GM12891 (cell line): ENCODE data around the gene RSPO4. TPM values are rescaled to one million over a fixed set of nuclear protein-coding genes. Genes with fewer than 3 reads are reported as not detected.
"Not testable (repeated sequence)": the region's sequence is repeated elsewhere in the genome, so short reads cannot be mapped to it uniquely, and the experiment has no call there.

Source experiments
- DNase-seq: peaks from one replicate; pipeline ENCODE4 v3.0.0; 2011; ENCODE audit warnings: low spot score; ENCODE audit not compliant: insufficient read length
- FAIRE-seq: peaks from 2 replicates; lab custom pipeline; 2011; peaks lifted over from hg19 to GRCh38; lab: Jason Lieb, UNC
- PAX5 ChIP-seq: IDR thresholded peaks from 2 replicates; pipeline ENCODE4 v1.6.1; 2011; ENCODE audit warnings: low read length, moderate library complexity, mild to moderate bottlenecking; ENCODE audit not compliant: insufficient read depth, severe bottlenecking
- POLR2A ChIP-seq: IDR thresholded peaks from 2 replicates; pipeline ENCODE4 v1.6.1; 2011; ENCODE audit warnings: low read depth, low read length, control low read depth
- POLR2AphosphoS5 ChIP-seq: IDR thresholded peaks from 2 replicates; pipeline ENCODE4 v1.6.1; 2011; ENCODE audit warnings: low read depth, low read length, control low read depth
- POU2F2 ChIP-seq: IDR thresholded peaks from 2 replicates; pipeline ENCODE4 v1.6.1; 2011; ENCODE audit warnings: low read depth, mild to moderate bottlenecking, control low read depth, low read length, moderate library complexity
- SPI1 ChIP-seq: IDR thresholded peaks from 2 replicates; pipeline ENCODE4 v1.6.1; 2011; ENCODE audit warnings: low read depth, low read length, control low read depth
- TAF1 ChIP-seq: IDR thresholded peaks from 2 replicates; pipeline ENCODE4 v1.6.1; 2011; ENCODE audit warnings: low read depth, low read length, control low read depth
- polyA plus RNA-seq: library from polyadenylated mRNA; unstranded; fragments of >200 nt; gene quantifications from one replicate; pipeline ENCODE4 v1.2.1, GENCODE V29; 2012; ENCODE audit warnings: low read depth, missing spikeins, inconsistent platforms; ENCODE audit not compliant: missing spikeins

RSPO4 gene
- polyA plus RNA-seq = not detected

DNA sequence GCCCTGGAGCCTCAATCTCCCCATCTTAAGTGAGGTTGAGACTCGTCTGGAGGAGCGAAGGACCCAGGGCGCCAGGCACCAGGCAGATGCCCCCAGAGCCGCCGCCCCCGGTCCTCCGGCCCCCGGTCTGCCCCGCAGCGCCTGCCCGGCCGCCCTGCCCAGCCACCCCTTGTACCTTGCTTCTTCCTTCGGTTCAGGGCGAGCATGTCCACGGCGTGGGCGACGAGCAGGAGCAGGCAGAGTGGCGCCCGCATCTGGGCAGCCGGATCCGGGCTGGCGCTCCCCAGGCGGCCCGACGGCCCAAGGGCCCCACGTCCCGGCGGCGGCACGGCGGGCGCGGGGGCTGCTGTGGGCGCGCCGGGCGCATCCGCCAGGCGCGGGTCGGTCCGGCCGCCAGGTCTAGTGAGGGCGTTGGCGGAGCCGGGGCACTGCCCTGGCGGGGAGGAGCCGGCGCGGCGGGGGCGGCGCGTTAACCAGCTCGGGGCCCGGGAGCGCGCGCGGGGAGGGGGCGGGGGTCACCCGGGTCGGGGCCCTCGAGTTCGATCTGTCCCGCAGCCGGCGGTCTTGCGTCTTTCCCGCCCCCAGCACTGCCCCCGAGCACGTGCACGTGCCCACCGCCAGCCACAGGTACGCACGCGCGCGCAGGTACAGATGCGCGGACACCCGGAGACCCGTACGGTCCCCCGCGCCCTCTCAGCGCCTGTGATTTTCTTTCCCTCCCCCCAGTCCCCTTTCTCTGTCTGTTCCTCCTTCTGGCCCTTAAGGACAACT lies at the start of gene RSPO4:
TSS of gene RSPO4 (minus strand) at position 401 of the 771 bp plus-strand sequence. CDS start at position 254, 147 bp downstream.
- DNase-seq (no peak), FAIRE-seq (no peak)
- TF ChIP-seq POLR2AphosphoS5 (no peak), POU2F2 (no peak), SPI1 (no peak), TAF1 (no peak), PAX5 (no peak), POLR2A (no peak)

DNA sequence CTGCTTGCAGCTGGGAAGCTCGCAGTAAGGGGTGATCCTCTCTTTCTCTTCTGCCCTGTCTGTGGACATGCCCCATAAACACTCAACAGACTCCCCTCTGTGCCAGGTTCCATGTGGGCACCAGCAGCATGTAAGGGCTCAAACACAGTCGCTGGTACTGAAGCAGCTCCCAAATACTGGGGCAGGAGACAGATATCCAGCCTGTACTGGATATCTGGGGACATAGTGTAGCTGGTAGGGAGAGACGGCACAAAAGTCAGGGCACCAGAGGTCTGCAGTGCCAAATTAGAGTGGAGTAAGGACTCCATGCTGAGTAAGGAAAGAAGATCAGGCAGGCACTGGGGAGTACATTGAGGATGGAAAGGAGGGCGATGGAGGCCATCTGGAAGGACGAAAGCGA lies 48.3 kb upstream of the RSPO4 start:
- no peak for FAIRE-seq
- TF ChIP-seq POU2F2 (no peak), POLR2AphosphoS5 (no peak), SPI1 (no peak), POLR2A (no peak), TAF1 (no peak), PAX5 (no peak)
- no peak for DNase-seq

DNA sequence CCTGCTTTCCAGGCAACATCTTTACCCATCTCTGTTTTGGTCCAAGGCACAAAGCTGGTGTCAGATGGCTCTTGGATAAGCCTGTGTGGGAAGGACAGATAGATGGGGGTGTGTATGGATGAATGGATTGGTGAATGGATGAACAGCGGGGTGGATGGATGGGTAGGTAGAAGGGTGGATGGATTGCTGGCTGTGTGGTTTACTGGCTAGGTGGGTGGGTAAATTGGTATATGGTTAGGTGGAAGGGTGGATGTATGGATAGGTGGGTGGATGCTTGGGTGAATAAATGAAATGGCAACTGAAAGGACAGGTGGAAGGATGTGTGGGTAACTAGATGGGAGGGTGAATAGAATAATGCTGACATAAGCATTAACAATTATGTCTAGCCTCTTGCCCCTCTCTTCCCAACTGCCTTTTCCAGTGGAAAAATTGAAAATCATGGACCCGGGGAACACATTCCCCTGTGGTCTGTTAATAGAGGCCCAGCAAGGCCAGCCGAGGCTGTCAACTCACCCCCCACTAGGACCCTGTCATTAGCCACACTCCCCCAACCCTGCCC lies 43.8 kb upstream of the RSPO4 start:
- FAIRE-seq = no peak
- no peak for DNase-seq
- no peak for TF ChIP-seq POLR2A

DNA sequence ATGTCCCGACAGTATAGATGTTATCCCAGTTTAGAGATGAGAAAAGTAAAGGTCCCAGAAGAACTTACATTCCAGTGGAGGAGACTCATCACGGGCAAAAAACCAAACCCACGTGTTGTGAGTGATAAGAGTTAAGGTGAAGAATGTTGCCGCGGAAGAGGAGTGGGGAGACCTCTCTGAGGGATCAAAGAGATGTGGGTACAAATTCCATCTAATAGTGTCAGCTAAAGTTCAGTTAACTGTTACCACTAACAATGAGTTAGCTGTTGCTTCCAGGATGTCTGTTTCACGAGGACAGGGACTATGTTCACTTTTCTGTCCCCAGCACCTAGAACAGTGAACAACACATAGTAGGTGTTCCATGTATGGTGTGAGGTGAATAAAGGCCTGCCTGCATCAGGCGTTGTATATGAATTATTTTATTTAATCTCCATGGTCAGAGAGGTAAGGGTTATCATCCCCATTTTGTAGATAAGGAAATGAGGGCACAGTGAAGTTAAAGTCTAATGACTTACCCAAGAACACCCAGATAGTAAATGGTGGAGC lies 39.8 kb upstream of the RSPO4 start:
- no peak for FAIRE-seq
- TF ChIP-seq POLR2A (no peak), SPI1 (no peak), POU2F2 (no peak), TAF1 (no peak), POLR2AphosphoS5 (no peak), PAX5 (no peak)
- DNase-seq = no peak

DNA sequence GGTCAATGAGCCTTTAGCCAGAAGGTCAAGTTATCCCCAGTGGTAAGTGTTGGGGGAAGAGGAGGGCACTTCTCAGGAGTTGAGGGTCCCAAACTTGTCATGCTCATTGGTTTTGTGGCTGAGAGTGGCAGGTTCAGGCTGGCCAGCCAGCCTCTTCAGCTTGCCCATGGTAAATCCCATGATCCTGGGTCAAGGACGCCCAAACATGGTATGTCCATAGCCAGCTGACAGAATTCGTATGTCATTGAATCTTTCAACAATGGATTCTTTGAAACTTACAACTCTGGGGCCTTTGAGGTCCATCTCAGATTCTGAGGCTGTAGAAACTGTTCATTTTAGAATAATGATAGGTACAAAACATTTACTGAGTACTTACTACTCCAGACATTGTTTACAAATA lies 36.1 kb upstream of the RSPO4 start:
- FAIRE-seq = no peak

DNA sequence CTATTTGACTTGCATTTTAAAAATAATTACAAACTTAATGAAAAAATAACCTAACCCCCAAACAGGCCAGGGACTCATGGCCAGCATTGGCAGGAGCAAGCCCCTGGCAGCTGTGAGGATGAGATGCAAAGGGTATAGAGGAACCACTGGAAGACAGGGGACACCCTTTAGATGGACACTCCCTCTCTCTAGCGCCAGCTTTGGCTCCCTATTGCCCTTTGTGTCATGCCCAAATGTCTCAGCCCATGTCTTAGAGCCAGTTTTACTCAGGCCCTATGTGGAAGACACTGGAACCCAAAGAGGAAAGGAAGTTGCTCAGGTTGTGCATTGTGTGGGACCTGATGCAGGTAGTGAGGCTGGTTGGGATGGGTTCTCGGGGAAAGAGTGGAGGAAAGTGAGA lies 34.9 kb upstream of the RSPO4 start:
- DNase-seq (no peak), FAIRE-seq (no peak)
- TF ChIP-seq POLR2A (no peak), SPI1 (no peak)

More for the DNA sequence above, 36.1 kb upstream of the RSPO4 start:
- TF ChIP-seq TAF1 (no peak), POLR2AphosphoS5 (no peak), POLR2A (no peak), PAX5 (no peak), SPI1 (no peak), POU2F2 (no peak)
- DNase-seq = no peak

DNA sequence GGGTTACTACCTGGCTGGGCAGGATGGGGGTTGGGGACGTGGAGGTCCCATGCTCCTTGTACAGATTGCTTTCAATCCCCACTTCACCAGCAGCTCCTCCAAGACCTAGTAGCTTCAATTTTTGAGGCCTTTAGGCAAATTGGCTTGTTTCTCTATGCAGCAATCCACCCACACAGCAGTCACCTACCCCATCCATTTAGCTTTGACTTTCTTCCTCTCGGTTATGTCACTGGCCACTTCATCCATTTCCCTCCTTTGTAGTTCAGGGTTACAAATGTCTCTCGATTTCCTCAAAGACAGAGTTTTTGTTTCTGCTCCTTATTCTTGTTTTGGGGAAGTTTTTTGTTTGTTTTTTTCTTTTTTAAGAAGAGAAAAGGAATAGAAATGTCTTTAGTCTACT lies 33.4 kb upstream of the RSPO4 start:
- TF ChIP-seq POLR2A (no peak), POU2F2 (no peak), SPI1 (no peak), TAF1 (no peak), POLR2AphosphoS5 (no peak), PAX5 (no peak)
- DNase-seq (no peak), FAIRE-seq (no peak)

DNA sequence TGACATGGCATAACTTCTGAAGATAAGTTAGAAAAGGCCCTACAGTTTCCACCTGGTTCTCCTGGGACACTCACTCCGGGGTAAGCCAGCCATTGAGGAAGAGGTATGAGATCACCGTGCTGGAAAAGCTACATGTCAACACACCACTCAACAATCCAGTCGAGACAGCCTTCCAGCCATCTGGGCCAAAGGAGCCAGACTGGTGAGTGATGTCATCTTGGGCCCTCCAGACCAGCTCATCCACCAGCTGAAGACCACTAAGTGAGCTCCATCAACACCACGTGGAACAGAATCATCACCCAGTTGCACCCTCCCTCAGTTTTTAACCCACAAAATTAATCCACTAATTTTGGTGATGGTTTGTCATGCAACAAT lies 32.3 kb upstream of the RSPO4 start:
- DNase-seq (no peak), FAIRE-seq (no peak)
- no peak for TF ChIP-seq TAF1
- TF ChIP-seq POLR2A = no peak
- TF ChIP-seq POLR2AphosphoS5 = no peak
- no peak for TF ChIP-seq SPI1
- no peak for TF ChIP-seq PAX5
- no peak for TF ChIP-seq POU2F2

DNA sequence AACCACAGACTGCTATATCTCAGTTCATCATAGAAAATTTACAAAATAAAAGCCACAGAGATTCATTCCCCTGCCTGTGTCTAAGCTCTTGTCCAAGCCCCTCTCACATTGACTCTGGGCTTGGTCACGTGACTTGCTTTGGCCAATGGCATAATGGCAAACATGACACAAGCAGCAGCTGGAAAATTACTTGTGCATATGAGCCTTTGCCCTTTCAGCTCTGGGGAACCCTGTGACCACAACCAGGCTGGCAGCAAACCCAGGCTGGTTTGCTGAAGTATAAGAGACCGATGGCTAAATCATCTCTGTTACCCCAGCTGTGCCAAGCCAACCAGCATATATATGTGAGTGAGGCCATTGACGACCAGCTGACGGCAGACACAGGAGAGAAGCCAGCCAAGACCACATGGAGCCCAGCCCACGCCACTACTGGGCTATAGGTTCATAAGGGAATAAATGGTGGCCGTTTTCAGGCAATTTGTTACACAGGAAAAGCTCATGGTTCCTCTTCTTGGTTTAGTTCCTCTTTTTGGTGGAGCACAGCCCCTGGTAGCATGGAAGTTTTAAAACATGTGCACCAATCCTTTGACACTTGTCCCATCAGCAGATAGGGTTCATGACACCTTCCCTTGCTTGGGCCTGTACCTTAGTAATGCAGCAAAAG lies 31.8 kb upstream of the RSPO4 start:
- FAIRE-seq = no peak
- no peak for DNase-seq
- TF ChIP-seq POU2F2 (no peak), SPI1 (no peak), POLR2A (no peak), PAX5 (no peak)

DNA sequence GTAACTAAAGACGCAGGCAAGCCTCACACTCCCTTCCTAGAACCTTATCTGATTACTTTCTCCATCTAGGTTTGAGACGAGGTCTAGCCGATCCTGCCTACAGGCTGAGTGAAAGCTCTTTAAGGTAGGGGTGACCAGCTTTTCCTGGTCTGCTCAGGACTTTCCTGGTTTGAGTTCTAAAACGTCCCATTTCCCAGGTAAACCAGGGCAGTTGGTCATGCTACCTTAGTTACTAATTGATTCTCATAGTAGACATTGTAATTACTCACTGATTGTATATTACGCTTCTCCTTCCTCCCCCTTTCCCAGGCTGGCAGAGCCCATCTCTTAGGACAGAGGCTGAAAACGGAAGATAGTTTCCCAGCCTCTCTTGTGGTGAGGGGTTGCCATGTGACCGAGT lies 27.9 kb upstream of the RSPO4 start:
- TF ChIP-seq POLR2AphosphoS5 = no peak
- no peak for TF ChIP-seq POU2F2
- TF ChIP-seq SPI1 = no peak
- FAIRE-seq (no peak), DNase-seq (no peak)

DNA sequence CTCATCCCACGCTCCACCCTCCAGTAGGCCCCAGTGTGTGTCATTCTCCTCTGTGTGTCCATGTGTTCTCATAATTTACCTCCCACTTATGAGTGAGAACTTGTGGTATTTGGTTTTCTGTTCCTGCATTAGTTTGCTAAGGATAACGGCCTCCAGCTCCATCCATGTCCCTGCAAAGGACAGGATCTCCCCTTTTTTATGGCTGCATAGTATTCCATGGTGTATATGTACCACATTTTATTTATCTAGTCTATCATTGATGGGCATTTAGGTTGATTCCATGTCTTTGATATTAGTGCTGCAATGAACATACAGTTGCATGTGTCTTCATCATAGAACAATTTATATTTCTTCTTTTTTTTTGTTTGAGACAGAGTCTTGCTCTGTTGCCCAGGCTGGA lies 24.1 kb upstream of the RSPO4 start:
- FAIRE-seq = not testable (repeated sequence)

More for the DNA sequence above, 24.1 kb upstream of the RSPO4 start:
- not testable (repeated sequence) for DNase-seq
